IPS DF 19.7 (cell line): ENCODE data around the gene HNRNPL.
"Not testable (repeated sequence)": the region's sequence is repeated elsewhere in the genome, so short reads cannot be mapped to it uniquely, and the experiment has no call there.

ENCODE experiments used
- DNase-seq: peaks from one replicate; pipeline ENCODE4 v3.0.0-alpha.2; 2013; ENCODE audit warnings: low read depth, low spot score

The HNRNPL gene

GRCh38 chr19:38803543-38803942, 46.2 kb downstream of the HNRNPL start:
- no peak for DNase-seq

GRCh38 chr19:38801359-38802095, 48.3 kb downstream of the HNRNPL start:
- no peak for DNase-seq

GRCh38 chr19:38800577-38801347, 49.0 kb downstream of the HNRNPL start:
- no peak for DNase-seq

- no peak for DNase-seq
Observed at GRCh38 chr19:38799104-38799503, 50.7 kb downstream of the HNRNPL start.

- DNase-seq, result not testable (repeated sequence)
Observed at GRCh38 chr19:38797781-38798180, 52.0 kb downstream of the HNRNPL start.

GRCh38 chr19:38796154-38796553, 53.6 kb downstream of the HNRNPL start:
- no peak for DNase-seq

GRCh38 chr19:38795549-38795948, 54.2 kb downstream of the HNRNPL start:
- no peak for DNase-seq

- DNase-seq, result no peak
Observed at GRCh38 chr19:38793671-38794070, 56.1 kb downstream of the HNRNPL start.

- no peak for DNase-seq
Observed at GRCh38 chr19:38793177-38793576, 56.6 kb downstream of the HNRNPL start.

GRCh38 chr19:38792250-38793111, 57.3 kb downstream of the HNRNPL start:
- no peak for DNase-seq

- DNase-seq, result not testable (repeated sequence)
Observed at GRCh38 chr19:38791451-38792064, 58.2 kb downstream of the HNRNPL start.

GRCh38 chr19:38790507-38791403, 59.0 kb downstream of the HNRNPL start:
- not testable (repeated sequence) for DNase-seq

GRCh38 chr19:38788478-38789243, 61.1 kb downstream of the HNRNPL start, which contains the start of gene LGALS7B:
Gene LGALS7B, plus strand, starts transcription at chr19:38789200. Its CDS starts 27 bp downstream, at chr19:38789227.
- DNase-seq, result no peak

- DNase-seq, result no peak
Observed at GRCh38 chr19:38786572-38787265, 63.1 kb downstream of the HNRNPL start.
